Upper lobe of right lung (tissue), 1 donor: ENCODE data around the gene ZNF622. TPM values are rescaled to one million over a fixed set of nuclear protein-coding genes. Genes with fewer than 3 reads are reported as not detected.

ENCODE experiments used
- ATAC-seq: fragments of 200-7000 bp; cut with Tn5 transposase; one replicate; pipeline ENCODE4 v1.9.1; 2020; ENCODE audit warnings: mild to moderate bottlenecking, moderate library complexity
- DNase-seq: peaks from one replicate; pipeline ENCODE4 v3.0.0-alpha.2; 2020
- H3K27ac ChIP-seq: fragments of 200-600 bp; one replicate; pipeline ENCODE4 v1.8.0; 2022
- H3K27me3 ChIP-seq: fragments of 200-600 bp; one replicate; pipeline ENCODE4 v1.8.0; 2022; ENCODE audit warnings: mild to moderate bottlenecking
- H3K36me3 ChIP-seq: fragments of 200-600 bp; one replicate; pipeline ENCODE4 v1.8.0; 2022
- H3K4me1 ChIP-seq: fragments of 200-600 bp; one replicate; pipeline ENCODE4 v1.8.0; 2022
- H3K4me3 ChIP-seq: fragments of 200-600 bp; one replicate; pipeline ENCODE4 v1.8.0; 2022; ENCODE audit warnings: mild to moderate bottlenecking
- H3K9me3 ChIP-seq: fragments of 200-600 bp; one replicate; pipeline ENCODE4 v1.8.0; 2022
- CTCF ChIP-seq: fragments of 200-600 bp; IDR thresholded peaks from one replicate; pipeline ENCODE4 v1.8.0; 2022; ENCODE audit warnings: antibody characterized with exemption
- intact Hi-C: fragments of 100-400 bp; cut with DNase I; formaldehyde crosslinking; loops from one replicate; pipeline ENCODE4 v1.11.0; 2022
- total RNA-seq: library from RNA; stranded (reverse); fragmentation: NEBNext Ultra II Directional; extraction: Animal tissue kit (Norgen Biotek cat#: 25700); gene quantifications from one replicate; pipeline ENCODE4 v1.2.1, GENCODE V29; 2021
- donor health status: DM: no; HTN: yes; CAD: no; lungs with severe emphysema.

Gene ZNF622
- total RNA-seq, 1 donor from 2014 or later, result 28.0 TPM

GRCh38 chr5:16485656-16486055 is 20.1 kb upstream of the ZNF622 start:
- no peak overlapping the region for H3K4me3 ChIP-seq
- no peak for TF ChIP-seq CTCF
- no peaks in the 10 kb centered on the region for H3K4me1 ChIP-seq
- ATAC-seq (no peak), DNase-seq (no peak)
- H3K9me3 ChIP-seq, result no peaks in the 10 kb centered on the region
- intact Hi-C loops, result loop anchor here (10.0 kb wide), 1 partner anchor 69 kb away; no protein-coding TSS in a partner anchor
- no peaks in the 10 kb centered on the region for H3K36me3 ChIP-seq
- H3K27me3 ChIP-seq, result no peaks in the 10 kb centered on the region
- no peak overlapping the region for H3K27ac ChIP-seq

GRCh38 chr5:16484081-16484480 is 18.5 kb upstream of the ZNF622 start:
- intact Hi-C loops, result loop anchor here (10.0 kb wide), 1 partner anchor 71 kb away; no protein-coding TSS in a partner anchor
- Histone ChIP-seq H3K27me3 (no peaks in the 10 kb centered on the region), H3K36me3 (no peaks in the 10 kb centered on the region), H3K4me3 (no peak overlapping the region), H3K27ac (no peak overlapping the region), H3K9me3 (no peaks in the 10 kb centered on the region), H3K4me1 (no peaks in the 10 kb centered on the region)
- DNase-seq, result no peak
- no peak for TF ChIP-seq CTCF
- ATAC-seq, result no peak

- Histone ChIP-seq H3K27me3 (no peaks in the 10 kb centered on the region), H3K27ac (no peak overlapping the region), H3K36me3 (no peaks in the 10 kb centered on the region), H3K9me3 (no peaks in the 10 kb centered on the region), H3K4me1 (no peaks in the 10 kb centered on the region), H3K4me3 (no peak overlapping the region)
- ATAC-seq (no peak), DNase-seq (no peak)
- no peak for TF ChIP-seq CTCF
- intact Hi-C loops, result loop anchor here (10.0 kb wide), 1 partner anchor 71 kb away; no protein-coding TSS in a partner anchor
Observed at GRCh38 chr5:16483361-16483760, 17.8 kb upstream of the ZNF622 start.

GRCh38 chr5:16482891-16483290 is 17.3 kb upstream of the ZNF622 start:
- H3K27ac ChIP-seq, result no peak overlapping the region
- intact Hi-C loops, result loop anchor here (10.0 kb wide), 1 partner anchor 72 kb away; no protein-coding TSS in a partner anchor

GRCh38 chr5:16480821-16481538 is 15.4 kb upstream of the ZNF622 start:
- no peak for ATAC-seq
- Histone ChIP-seq H3K9me3 (no peaks in the 10 kb centered on the region), H3K27ac (no peak overlapping the region), H3K4me1 (no peaks in the 10 kb centered on the region), H3K36me3 (no peaks in the 10 kb centered on the region), H3K27me3 (no peaks in the 10 kb centered on the region), H3K4me3 (no peak overlapping the region)
- intact Hi-C loops, result loop anchor here (10.0 kb wide), 1 partner anchor 74 kb away; no protein-coding TSS in a partner anchor
- DNase-seq, result no peak
- TF ChIP-seq CTCF, result no peak

More at GRCh38 chr5:16482891-16483290, 17.3 kb upstream of the ZNF622 start:
- TF ChIP-seq CTCF, result no peak
- H3K4me1 ChIP-seq, result no peaks in the 10 kb centered on the region
- no peaks in the 10 kb centered on the region for H3K9me3 ChIP-seq
- DNase-seq (no peak), ATAC-seq (no peak)
- no peak overlapping the region for H3K4me3 ChIP-seq
- H3K36me3 ChIP-seq, result no peaks in the 10 kb centered on the region
- H3K27me3 ChIP-seq, result no peaks in the 10 kb centered on the region
